K562 (cell line): ENCODE measurements around the gene FGF22. TPM values are rescaled to one million over a fixed set of nuclear protein-coding genes. Genes with fewer than 3 reads are reported as not detected.

Experiments used
- ARID1B ChIP-seq: fragments of 450-650 bp; IDR thresholded peaks from 2 replicates; pipeline ENCODE4 v1.6.1; 2016; ENCODE audit warnings: antibody characterized with exemption, mild to moderate bottlenecking, inconsistent platforms
- RBM34 ChIP-seq: fragments of 200-400 bp; formaldehyde crosslinking; IDR thresholded peaks from 2 replicates; pipeline ENCODE4 v1.6.1; 2018; ENCODE audit warnings: low read length, borderline replicate concordance; ENCODE audit not compliant: insufficient read depth
- RUNX1 ChIP-seq: sonication (generic); IDR thresholded peaks from 2 replicates; pipeline ENCODE4 v1.6.1; 2016; ENCODE audit warnings: antibody characterized with exemption, low read depth
- SIX5 ChIP-seq, 2 experiments: IDR thresholded peaks; 2 replicates each; pipeline ENCODE4 v1.6.1; 2011; ENCODE audit warnings: low read length in 2 of 2, borderline replicate concordance in 1 of 2, low read depth in 1 of 2, mild to moderate bottlenecking in 1 of 2, moderate library complexity in 1 of 2; ENCODE audit not compliant: insufficient read depth in 1 of 2
- polyA plus RNA-seq, 8 experiments: library from polyadenylated mRNA; depleted of rRNA in 4 of 8; stranded (reverse) in 5 of 8; unstranded in 3 of 8; fragments of >200 nt; fragmentation: Nextera tagmentation in 2 of 8; fragmentation: Illumina TruSeq in 1 of 8; extraction: Ambion mirVana in 2 of 8; extraction: Trizol in 1 of 8; gene quantifications; 2 replicates each; pipeline versions ENCODE4 v1.2.1 to v1.2.3, GENCODE V29; 2011 to 2014; ENCODE audit warnings: inconsistent platforms in 1 of 8, missing spikeins in 1 of 8
- total RNA-seq, 7 experiments: library from RNA; depleted of rRNA in 6 of 7; stranded (reverse); fragments of >200 nt in 6 of 7; fragmentation: Illumina TruSeq in 2 of 7; extraction: Trizol in 2 of 7; gene quantifications; 2 replicates each; pipeline versions ENCODE4 v1.2.1 to v1.2.3, GENCODE V29; 2011 to 2021; ENCODE audit warnings: low replicate concordance in 1 of 7
- TF ChIP-seq, protein P1 (sequence below): fragments of 450-650 bp; IDR thresholded peaks from 2 replicates; pipeline ENCODE4 v1.6.1; 2016; ENCODE audit warnings: mild to moderate bottlenecking, moderate library complexity
- TF ChIP-seq, protein P2 (sequence below): fragments of 250-450 bp; sonication (Bioruptor Pico); IDR thresholded peaks from 2 replicates; pipeline ENCODE4 v1.5.0; 2021; ENCODE audit warnings: mild to moderate bottlenecking, borderline replicate concordance
- TF ChIP-seq, protein P3 (sequence below), 3 experiments: fragments of 200-800 bp in 1 of 3; fragments of 250-450 bp in 1 of 3; fragments of 450-650 bp in 1 of 3; sonication (Bioruptor Pico) in 1 of 3; sonication (Bioruptor generic) in 1 of 3; formaldehyde crosslinking in 1 of 3; IDR thresholded peaks; 2 replicates each; pipeline versions ENCODE4 v1.6.1 to v1.8.0; 2016 to 2022; ENCODE audit warnings: mild to moderate bottlenecking in 2 of 3, missing genetic modification characterization in 2 of 3, missing compliant biosample characterization in 1 of 3, moderate library complexity in 1 of 3

The FGF22 gene
- total and polyA plus RNA-seq, 9 of the 15 experiments (the other 6 are each of a cell fraction or from before 2014, with no cell fraction given) = 0.14 to 2.2 (median 0.86) TPM; not detected in 4

DNA sequence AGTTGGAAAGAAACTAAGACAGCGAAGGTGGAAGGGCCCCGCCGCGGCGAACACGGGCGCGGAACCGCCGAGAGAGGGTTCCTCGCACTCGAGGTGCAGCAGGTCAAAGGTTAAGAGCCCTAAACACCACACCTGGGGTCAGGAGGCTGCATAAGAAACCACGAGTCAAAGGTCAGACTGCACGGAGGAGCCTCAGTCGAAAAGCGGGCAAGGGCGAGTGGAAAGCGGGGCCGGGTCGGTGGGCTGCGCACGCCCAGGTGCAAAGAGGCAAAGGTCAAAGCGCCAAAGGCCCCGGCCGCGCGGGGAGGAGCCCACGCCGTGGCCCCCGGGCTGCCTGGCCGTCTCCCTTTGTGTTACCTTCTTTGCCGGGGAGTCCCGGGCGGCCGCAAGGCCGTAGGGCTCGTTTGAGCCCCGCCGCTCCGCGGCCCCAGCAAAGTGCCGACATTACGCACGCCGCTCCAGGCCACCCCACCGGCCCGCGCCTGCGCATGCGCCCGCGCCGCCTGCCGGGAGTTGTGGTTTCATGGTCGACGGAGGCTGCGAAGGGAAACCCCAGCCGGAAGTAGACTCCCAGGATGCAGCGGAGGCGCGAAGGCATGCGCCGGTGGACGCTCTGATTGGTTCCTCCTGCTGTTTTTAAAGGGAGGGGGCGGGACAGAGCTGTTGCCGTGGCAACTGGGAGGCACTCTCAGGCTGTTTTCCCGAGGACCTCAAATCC is 6.5 kb upstream of the FGF22 start, which contains the start of gene POLRMT (continued):
- TF ChIP-seq, protein P1, sequence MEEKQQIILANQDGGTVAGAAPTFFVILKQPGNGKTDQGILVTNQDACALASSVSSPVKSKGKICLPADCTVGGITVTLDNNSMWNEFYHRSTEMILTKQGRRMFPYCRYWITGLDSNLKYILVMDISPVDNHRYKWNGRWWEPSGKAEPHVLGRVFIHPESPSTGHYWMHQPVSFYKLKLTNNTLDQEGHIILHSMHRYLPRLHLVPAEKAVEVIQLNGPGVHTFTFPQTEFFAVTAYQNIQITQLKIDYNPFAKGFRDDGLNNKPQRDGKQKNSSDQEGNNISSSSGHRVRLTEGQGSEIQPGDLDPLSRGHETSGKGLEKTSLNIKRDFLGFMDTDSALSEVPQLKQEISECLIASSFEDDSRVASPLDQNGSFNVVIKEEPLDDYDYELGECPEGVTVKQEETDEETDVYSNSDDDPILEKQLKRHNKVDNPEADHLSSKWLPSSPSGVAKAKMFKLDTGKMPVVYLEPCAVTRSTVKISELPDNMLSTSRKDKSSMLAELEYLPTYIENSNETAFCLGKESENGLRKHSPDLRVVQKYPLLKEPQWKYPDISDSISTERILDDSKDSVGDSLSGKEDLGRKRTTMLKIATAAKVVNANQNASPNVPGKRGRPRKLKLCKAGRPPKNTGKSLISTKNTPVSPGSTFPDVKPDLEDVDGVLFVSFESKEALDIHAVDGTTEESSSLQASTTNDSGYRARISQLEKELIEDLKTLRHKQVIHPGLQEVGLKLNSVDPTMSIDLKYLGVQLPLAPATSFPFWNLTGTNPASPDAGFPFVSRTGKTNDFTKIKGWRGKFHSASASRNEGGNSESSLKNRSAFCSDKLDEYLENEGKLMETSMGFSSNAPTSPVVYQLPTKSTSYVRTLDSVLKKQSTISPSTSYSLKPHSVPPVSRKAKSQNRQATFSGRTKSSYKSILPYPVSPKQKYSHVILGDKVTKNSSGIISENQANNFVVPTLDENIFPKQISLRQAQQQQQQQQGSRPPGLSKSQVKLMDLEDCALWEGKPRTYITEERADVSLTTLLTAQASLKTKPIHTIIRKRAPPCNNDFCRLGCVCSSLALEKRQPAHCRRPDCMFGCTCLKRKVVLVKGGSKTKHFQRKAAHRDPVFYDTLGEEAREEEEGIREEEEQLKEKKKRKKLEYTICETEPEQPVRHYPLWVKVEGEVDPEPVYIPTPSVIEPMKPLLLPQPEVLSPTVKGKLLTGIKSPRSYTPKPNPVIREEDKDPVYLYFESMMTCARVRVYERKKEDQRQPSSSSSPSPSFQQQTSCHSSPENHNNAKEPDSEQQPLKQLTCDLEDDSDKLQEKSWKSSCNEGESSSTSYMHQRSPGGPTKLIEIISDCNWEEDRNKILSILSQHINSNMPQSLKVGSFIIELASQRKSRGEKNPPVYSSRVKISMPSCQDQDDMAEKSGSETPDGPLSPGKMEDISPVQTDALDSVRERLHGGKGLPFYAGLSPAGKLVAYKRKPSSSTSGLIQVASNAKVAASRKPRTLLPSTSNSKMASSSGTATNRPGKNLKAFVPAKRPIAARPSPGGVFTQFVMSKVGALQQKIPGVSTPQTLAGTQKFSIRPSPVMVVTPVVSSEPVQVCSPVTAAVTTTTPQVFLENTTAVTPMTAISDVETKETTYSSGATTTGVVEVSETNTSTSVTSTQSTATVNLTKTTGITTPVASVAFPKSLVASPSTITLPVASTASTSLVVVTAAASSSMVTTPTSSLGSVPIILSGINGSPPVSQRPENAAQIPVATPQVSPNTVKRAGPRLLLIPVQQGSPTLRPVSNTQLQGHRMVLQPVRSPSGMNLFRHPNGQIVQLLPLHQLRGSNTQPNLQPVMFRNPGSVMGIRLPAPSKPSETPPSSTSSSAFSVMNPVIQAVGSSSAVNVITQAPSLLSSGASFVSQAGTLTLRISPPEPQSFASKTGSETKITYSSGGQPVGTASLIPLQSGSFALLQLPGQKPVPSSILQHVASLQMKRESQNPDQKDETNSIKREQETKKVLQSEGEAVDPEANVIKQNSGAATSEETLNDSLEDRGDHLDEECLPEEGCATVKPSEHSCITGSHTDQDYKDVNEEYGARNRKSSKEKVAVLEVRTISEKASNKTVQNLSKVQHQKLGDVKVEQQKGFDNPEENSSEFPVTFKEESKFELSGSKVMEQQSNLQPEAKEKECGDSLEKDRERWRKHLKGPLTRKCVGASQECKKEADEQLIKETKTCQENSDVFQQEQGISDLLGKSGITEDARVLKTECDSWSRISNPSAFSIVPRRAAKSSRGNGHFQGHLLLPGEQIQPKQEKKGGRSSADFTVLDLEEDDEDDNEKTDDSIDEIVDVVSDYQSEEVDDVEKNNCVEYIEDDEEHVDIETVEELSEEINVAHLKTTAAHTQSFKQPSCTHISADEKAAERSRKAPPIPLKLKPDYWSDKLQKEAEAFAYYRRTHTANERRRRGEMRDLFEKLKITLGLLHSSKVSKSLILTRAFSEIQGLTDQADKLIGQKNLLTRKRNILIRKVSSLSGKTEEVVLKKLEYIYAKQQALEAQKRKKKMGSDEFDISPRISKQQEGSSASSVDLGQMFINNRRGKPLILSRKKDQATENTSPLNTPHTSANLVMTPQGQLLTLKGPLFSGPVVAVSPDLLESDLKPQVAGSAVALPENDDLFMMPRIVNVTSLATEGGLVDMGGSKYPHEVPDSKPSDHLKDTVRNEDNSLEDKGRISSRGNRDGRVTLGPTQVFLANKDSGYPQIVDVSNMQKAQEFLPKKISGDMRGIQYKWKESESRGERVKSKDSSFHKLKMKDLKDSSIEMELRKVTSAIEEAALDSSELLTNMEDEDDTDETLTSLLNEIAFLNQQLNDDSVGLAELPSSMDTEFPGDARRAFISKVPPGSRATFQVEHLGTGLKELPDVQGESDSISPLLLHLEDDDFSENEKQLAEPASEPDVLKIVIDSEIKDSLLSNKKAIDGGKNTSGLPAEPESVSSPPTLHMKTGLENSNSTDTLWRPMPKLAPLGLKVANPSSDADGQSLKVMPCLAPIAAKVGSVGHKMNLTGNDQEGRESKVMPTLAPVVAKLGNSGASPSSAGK = peak; percentile 43; the same call in 1 of the 2 replicates
- TF ChIP-seq ARID1B (no peak), RBM34 (no peak), RUNX1 (no peak), SIX5 (IDR thresholded peaks at IDR 0.05; ENCODE audit: borderline replicate concordance in 1 of 2, insufficient read depth in 1 of 2, low read depth in 1 of 2, low read length in 2 of 2) (peak; percentile 68 to 73)
- TF ChIP-seq, protein P2, sequence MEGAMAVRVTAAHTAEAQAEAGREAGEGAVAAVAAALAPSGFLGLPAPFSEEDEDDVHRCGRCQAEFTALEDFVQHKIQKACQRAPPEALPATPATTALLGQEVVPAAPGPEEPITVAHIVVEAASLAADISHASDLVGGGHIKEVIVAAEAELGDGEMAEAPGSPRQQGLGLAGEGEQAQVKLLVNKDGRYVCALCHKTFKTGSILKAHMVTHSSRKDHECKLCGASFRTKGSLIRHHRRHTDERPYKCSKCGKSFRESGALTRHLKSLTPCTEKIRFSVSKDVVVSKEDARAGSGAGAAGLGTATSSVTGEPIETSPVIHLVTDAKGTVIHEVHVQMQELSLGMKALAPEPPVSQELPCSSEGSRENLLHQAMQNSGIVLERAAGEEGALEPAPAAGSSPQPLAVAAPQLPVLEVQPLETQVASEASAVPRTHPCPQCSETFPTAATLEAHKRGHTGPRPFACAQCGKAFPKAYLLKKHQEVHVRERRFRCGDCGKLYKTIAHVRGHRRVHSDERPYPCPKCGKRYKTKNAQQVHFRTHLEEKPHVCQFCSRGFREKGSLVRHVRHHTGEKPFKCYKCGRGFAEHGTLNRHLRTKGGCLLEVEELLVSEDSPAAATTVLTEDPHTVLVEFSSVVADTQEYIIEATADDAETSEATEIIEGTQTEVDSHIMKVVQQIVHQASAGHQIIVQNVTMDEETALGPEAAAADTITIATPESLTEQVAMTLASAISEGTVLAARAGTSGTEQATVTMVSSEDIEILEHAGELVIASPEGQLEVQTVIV (CRISPR knock-in tag) = no peak
- TF ChIP-seq, protein P3, sequence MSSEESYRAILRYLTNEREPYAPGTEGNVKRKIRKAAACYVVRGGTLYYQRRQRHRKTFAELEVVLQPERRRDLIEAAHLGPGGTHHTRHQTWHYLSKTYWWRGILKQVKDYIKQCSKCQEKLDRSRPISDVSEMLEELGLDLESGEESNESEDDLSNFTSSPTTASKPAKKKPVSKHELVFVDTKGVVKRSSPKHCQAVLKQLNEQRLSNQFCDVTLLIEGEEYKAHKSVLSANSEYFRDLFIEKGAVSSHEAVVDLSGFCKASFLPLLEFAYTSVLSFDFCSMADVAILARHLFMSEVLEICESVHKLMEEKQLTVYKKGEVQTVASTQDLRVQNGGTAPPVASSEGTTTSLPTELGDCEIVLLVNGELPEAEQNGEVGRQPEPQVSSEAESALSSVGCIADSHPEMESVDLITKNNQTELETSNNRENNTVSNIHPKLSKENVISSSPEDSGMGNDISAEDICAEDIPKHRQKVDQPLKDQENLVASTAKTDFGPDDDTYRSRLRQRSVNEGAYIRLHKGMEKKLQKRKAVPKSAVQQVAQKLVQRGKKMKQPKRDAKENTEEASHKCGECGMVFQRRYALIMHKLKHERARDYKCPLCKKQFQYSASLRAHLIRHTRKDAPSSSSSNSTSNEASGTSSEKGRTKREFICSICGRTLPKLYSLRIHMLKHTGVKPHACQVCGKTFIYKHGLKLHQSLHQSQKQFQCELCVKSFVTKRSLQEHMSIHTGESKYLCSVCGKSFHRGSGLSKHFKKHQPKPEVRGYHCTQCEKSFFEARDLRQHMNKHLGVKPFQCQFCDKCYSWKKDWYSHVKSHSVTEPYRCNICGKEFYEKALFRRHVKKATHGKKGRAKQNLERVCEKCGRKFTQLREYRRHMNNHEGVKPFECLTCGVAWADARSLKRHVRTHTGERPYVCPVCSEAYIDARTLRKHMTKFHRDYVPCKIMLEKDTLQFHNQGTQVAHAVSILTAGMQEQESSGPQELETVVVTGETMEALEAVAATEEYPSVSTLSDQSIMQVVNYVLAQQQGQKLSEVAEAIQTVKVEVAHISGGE (CRISPR knock-in tag; IDR thresholded peaks at IDR 0.05) = peak in 1 of 3 experiments; percentile 73; a peak in 2 of 6 replicates
